Calu3 (cell line): Measurements from ENCODE around the gene XPNPEP1. TPM values are rescaled to one million over a fixed set of nuclear protein-coding genes. Genes with fewer than 3 reads are reported as not detected.

Source experiments
- BruUV-seq: library from RNA; stranded (reverse); fragments of 400-500 nt; replicated peaks from 2 replicates; lab custom pipeline; 2021; lab: Mats Ljungman, UMichigan
- CTCF ChIA-PET: fragments of 300-600 bp; sonication (Branson Sonifier 250); formaldehyde crosslinking; loops from one replicate; lab custom pipeline; 2022; ENCODE audit warnings: antibody characterized with exemption; lab: Charles Lee
- DNase-seq: peaks from one replicate; pipeline ENCODE4 v3.0.0; 2022
- H3K27ac Mint-ChIP-seq: one replicate; pipeline ENCODE4 v1.8.0; 2022; ENCODE audit warnings: mixed read lengths; ENCODE audit not compliant: unreplicated experiment
- H3K27me3 Mint-ChIP-seq: one replicate; pipeline ENCODE4 v1.8.0; 2022; ENCODE audit warnings: mixed read lengths; ENCODE audit not compliant: unreplicated experiment
- H3K36me3 Mint-ChIP-seq: one replicate; pipeline ENCODE4 v1.8.0; 2022; ENCODE audit warnings: mild to moderate bottlenecking, moderate library complexity, mixed read lengths; ENCODE audit not compliant: insufficient read depth, unreplicated experiment
- H3K4me1 Mint-ChIP-seq: one replicate; pipeline ENCODE4 v1.8.0; 2022; ENCODE audit warnings: mild to moderate bottlenecking, low read depth, mixed read lengths; ENCODE audit not compliant: unreplicated experiment
- H3K4me3 Mint-ChIP-seq: one replicate; pipeline ENCODE4 v1.8.0; 2022; ENCODE audit warnings: mild to moderate bottlenecking, low read depth, moderate library complexity, mixed read lengths; ENCODE audit not compliant: unreplicated experiment
- H3K9me3 Mint-ChIP-seq: one replicate; pipeline ENCODE4 v1.8.0; 2022; ENCODE audit warnings: low read depth, mixed read lengths; ENCODE audit not compliant: unreplicated experiment
- CTCF ChIP-seq: fragments of 200-600 bp; IDR thresholded peaks from one replicate; pipeline ENCODE4 v1.8.0; 2022; ENCODE audit warnings: antibody characterized with exemption; ENCODE audit not compliant: unreplicated experiment
- intact Hi-C: fragments of 100-400 bp; cut with micrococcal nuclease; formaldehyde crosslinking; loops from one replicate; pipeline ENCODE4 v1.10.0; 2022; ENCODE audit not compliant: unreplicated experiment
- total RNA-seq: library from RNA; stranded (reverse); gene quantifications from 2 replicates; pipeline ENCODE4 v1.2.3, GENCODE V29; 2022

Gene XPNPEP1
- total RNA-seq, 1 experiment from 2014 or later, result 50.0 TPM

GRCh38 chr10:109902992-109903947 is 20.0 kb downstream of the XPNPEP1 start:
- DNase-seq, result no peak
- peaks cover 7% of the 10 kb centered on the region for H3K4me1 Mint-ChIP-seq
- no peak for TF ChIP-seq CTCF
- no peaks in the 10 kb centered on the region for H3K27me3 Mint-ChIP-seq
- H3K36me3 Mint-ChIP-seq, result no peaks in the 10 kb centered on the region
- H3K27ac Mint-ChIP-seq, result no peak overlapping the region
- intact Hi-C loops, result no loop called here
- H3K4me3 Mint-ChIP-seq, result no peak overlapping the region
- no peaks in the 10 kb centered on the region for H3K9me3 Mint-ChIP-seq
- BruUV-seq, result no TSS peak
- CTCF ChIA-PET, result interaction anchor here (0.7 to 1.0 kb wide), 2 partner anchors 203 to 1606 kb away, joined by 4 to 6 read pairs; no protein-coding TSS in a partner anchor

GRCh38 chr10:109899356-109900331 is 23.7 kb downstream of the XPNPEP1 start:
- peaks cover 7% of the 10 kb centered on the region for H3K4me1 Mint-ChIP-seq
- DNase-seq, result no peak
- intact Hi-C loops, result no loop called here
- no peaks in the 10 kb centered on the region for H3K9me3 Mint-ChIP-seq
- H3K27me3 Mint-ChIP-seq, result no peaks in the 10 kb centered on the region
- no peak overlapping the region for H3K4me3 Mint-ChIP-seq
- no TSS peak for BruUV-seq
- H3K36me3 Mint-ChIP-seq, result no peaks in the 10 kb centered on the region
- H3K27ac Mint-ChIP-seq, result no peak overlapping the region
- no peak for TF ChIP-seq CTCF
- CTCF ChIA-PET, result interaction anchor here (1.3 kb wide), 1 partner anchor 14 kb away, joined by 4 read pairs; no protein-coding TSS in a partner anchor

- no peaks in the 10 kb centered on the region for H3K9me3 Mint-ChIP-seq
- H3K36me3 Mint-ChIP-seq, result no peaks in the 10 kb centered on the region
- CTCF ChIA-PET, result interaction anchor here (1.1 to 1.5 kb wide), 3 partner anchors 14 to 126 kb away, joined by 4 to 5 read pairs (median 5); no protein-coding TSS in a partner anchor
- no peak for TF ChIP-seq CTCF
- no peaks in the 10 kb centered on the region for H3K27me3 Mint-ChIP-seq
- H3K4me3 Mint-ChIP-seq, result no peak overlapping the region
- intact Hi-C loops, result no loop called here
- DNase-seq, result no peak
- peaks cover 7% of the 10 kb centered on the region for H3K4me1 Mint-ChIP-seq
- no peak overlapping the region for H3K27ac Mint-ChIP-seq
- BruUV-seq, result no TSS peak
Measured at GRCh38 chr10:109898666-109899355, 24.5 kb downstream of the XPNPEP1 start.
